Transverse colon (tissue), 4 donors: Measurements from ENCODE around the gene ARCN1. TPM values are rescaled to one million over a fixed set of nuclear protein-coding genes. Genes with fewer than 3 reads are reported as not detected.

Experiments used
- DNase-seq: peaks from one replicate; pipeline ENCODE4 v3.0.0-alpha.2; 2019
- H3K27ac ChIP-seq, 4 donors: fragments of 200-600 bp; sonication (generic); 2 replicates each; pipeline ENCODE4 v1.5.1; 2016 to 2018; ENCODE audit warnings: inconsistent platforms in 4 of 4
- H3K27me3 ChIP-seq: fragments of 200-600 bp; sonication (generic); 2 replicates; pipeline ENCODE4 v1.5.1; 2017; ENCODE audit warnings: inconsistent platforms
- H3K36me3 ChIP-seq, 4 donors: fragments of 200-600 bp; sonication (generic); 2 replicates each; pipeline ENCODE4 v1.5.1; 2017 to 2019; ENCODE audit warnings: inconsistent platforms in 4 of 4
- H3K4me1 ChIP-seq, 4 donors: fragments of 200-600 bp; sonication (generic); 2 replicates each; pipeline ENCODE4 v1.5.1; 2017 to 2020; ENCODE audit warnings: inconsistent platforms in 4 of 4
- H3K4me3 ChIP-seq, 4 donors: fragments of 200-600 bp; sonication (generic); 1 replicate in 1 of 4; 2 replicates in 3 of 4; pipeline versions ENCODE4 v1.5.1 to v1.6.1; 2017 to 2019; ENCODE audit warnings: inconsistent platforms in 4 of 4
- H3K9me3 ChIP-seq, 2 donors: fragments of 200-600 bp; sonication (generic); 2 replicates each; pipeline ENCODE4 v1.5.1; 2017 to 2019; ENCODE audit warnings: inconsistent platforms in 2 of 2
- CTCF ChIP-seq, 5 experiments: fragments of 200-600 bp in 3 of 5; fragments of 450-650 bp in 2 of 5; sonication (generic) in 3 of 5; IDR thresholded peaks; 1 replicate in 2 of 5; 2 replicates in 3 of 5; pipeline ENCODE4 v1.5.1; 2016 to 2017; ENCODE audit warnings: antibody characterized with exemption in 5 of 5, inconsistent platforms in 3 of 5, mild to moderate bottlenecking in 2 of 5, moderate library complexity in 1 of 5
- EP300 ChIP-seq: sonication (generic); formaldehyde crosslinking; IDR thresholded peaks from one replicate; pipeline ENCODE4 v1.6.1; 2017; ENCODE audit warnings: antibody characterized with exemption, low read depth
- POLR2A ChIP-seq: fragments of 450-650 bp; IDR thresholded peaks from one replicate; pipeline ENCODE4 v1.6.1; 2016; ENCODE audit warnings: antibody characterized with exemption, mild to moderate bottlenecking, moderate library complexity
- POLR2AphosphoS5 ChIP-seq, 3 donors: sonication (generic); formaldehyde crosslinking; IDR thresholded peaks; one replicate each; pipeline ENCODE4 v1.6.1; 2016; ENCODE audit warnings: antibody characterized with exemption in 3 of 3
- WGBS, 2 donors: methylation state at CpG; one replicate each; pipeline ENCODE4 v1.1.5; 2018; ENCODE audit warnings: low coverage in 1 of 2; 5-methylcytosine and 5-hydroxymethylcytosine counted together
- in situ Hi-C, 4 donors: fragments of 200-750 bp; cut with MboI; loops; one replicate each; pipeline versions ENCODE4 v1.15.0 to v1.15.1; 2017; ENCODE audit warnings: low sequenced_read_pairs in 3 of 4, low pct_ligation_motif_present in 1 of 4, low pct_unique_long_range_greater_than_20kb in 1 of 4
- intact Hi-C: fragments of 100-400 bp; cut with DNase I; formaldehyde crosslinking; loops from one replicate; pipeline ENCODE4 v1.15.1; 2023; ENCODE audit warnings: low total_unique reads
- total RNA-seq, 4 donors: library from RNA; depleted of rRNA; stranded (reverse); fragments of >200 nt; gene quantifications; one replicate each; pipeline ENCODE4 v1.1.0, GENCODE V29; 2016

Gene ARCN1
- total RNA-seq, result 10 to 100 TPM; 27.9 to 80.3 (median 61.0) TPM

- intact Hi-C loops (no loop called here), in situ Hi-C loops (no loop called here)
- H3K9me3 ChIP-seq, result no peaks in the 10 kb centered on the region
- no peaks in the 10 kb centered on the region for H3K36me3 ChIP-seq
- peak within 1 kb of the TSS; percentile 81 to 99 (median 96) for H3K4me3 ChIP-seq
- peaks cover 11 to 49% (median 36%) of the 10 kb centered on the region in 4 donors for H3K4me1 ChIP-seq
- H3K27me3 ChIP-seq, result no peaks in the 10 kb centered on the region
- H3K27ac ChIP-seq, result peak within 1 kb of the TSS; percentile 95 to 99 (median 99)
- DNase-seq, result peak; percentile 82
- TF ChIP-seq POLR2AphosphoS5 (IDR thresholded peaks at IDR 0.05), result peak; percentile 44 to 76 (median 69)
- no peak for TF ChIP-seq EP300
- TF ChIP-seq POLR2A, result peak; percentile 53
- peak in 1 of 5 experiments; percentile 6 for TF ChIP-seq CTCF (IDR thresholded peaks at IDR 0.05)
- 0 to 1% methylated on average over 7 to 38 of the region's 55 CpGs for WGBS, 2 donors
Observed at GRCh38 chr11:118572061-118572980, at the start of gene ARCN1. TSS of gene ARCN1 (plus strand) at chr11:118572409. CDS start at chr11:118572548, 139 bp downstream.

- no peaks in the 10 kb centered on the region for H3K27me3 ChIP-seq
- H3K36me3 ChIP-seq, result peaks cover 0 to 48% (median 24%) of the 10 kb centered on the region in 4 donors
- in situ Hi-C loops (no loop called here), intact Hi-C loops (no loop called here)
- 50 to 63% methylated on average over 2 to 6 of the region's 6 CpGs for WGBS, 2 donors
- DNase-seq, result no peak
- TF ChIP-seq POLR2A (no peak), POLR2AphosphoS5 (IDR thresholded peaks at IDR 0.05) (no peak), CTCF (IDR thresholded peaks at IDR 0.05) (peak in 2 of 5 experiments; percentile 8 to 9), EP300 (no peak)
- no peaks in the 10 kb centered on the region for H3K9me3 ChIP-seq
- peaks cover 0 to 8% (median 0%) of the 10 kb centered on the region in 4 donors for H3K4me1 ChIP-seq
- H3K27ac ChIP-seq, result no peak overlapping the region
- H3K4me3 ChIP-seq, result no peak overlapping the region
Observed at GRCh38 chr11:118522571-118523072, 49.6 kb upstream of the ARCN1 start.

GRCh38 chr11:118524356-118524755, 47.9 kb upstream of the ARCN1 start:
- H3K4me3 ChIP-seq, result no peak overlapping the region
- no peaks in the 10 kb centered on the region for H3K9me3 ChIP-seq
- H3K36me3 ChIP-seq, result peaks cover 0 to 44% (median 18%) of the 10 kb centered on the region in 4 donors
- TF ChIP-seq EP300 (no peak), CTCF (IDR thresholded peaks at IDR 0.05) (no peak), POLR2A (no peak), POLR2AphosphoS5 (IDR thresholded peaks at IDR 0.05) (no peak)
- intact Hi-C loops, result no loop called here
- no peaks in the 10 kb centered on the region for H3K27me3 ChIP-seq
- H3K27ac ChIP-seq, result no peak overlapping the region
- DNase-seq, result no peak
- in situ Hi-C loops, result no loop called here
- H3K4me1 ChIP-seq, result peaks cover 0 to 9% (median 1%) of the 10 kb centered on the region in 4 donors

- no peak overlapping the region for H3K4me3 ChIP-seq
- H3K27ac ChIP-seq, result no peak overlapping the region
- DNase-seq, result no peak
- H3K9me3 ChIP-seq, result no peaks in the 10 kb centered on the region
- H3K4me1 ChIP-seq, result peaks cover 5 to 14% (median 6%) of the 10 kb centered on the region in 4 donors
- 87% methylated on average over 6 of the region's 6 CpGs; no CpG with 5 or more reads in 1 of the 2 donors for WGBS, 2 donors
- intact Hi-C loops, result no loop called here
- in situ Hi-C loops, result no loop called here
- no peaks in the 10 kb centered on the region for H3K27me3 ChIP-seq
- H3K36me3 ChIP-seq, result peaks cover 0 to 38% (median 15%) of the 10 kb centered on the region in 4 donors
- TF ChIP-seq POLR2AphosphoS5 (IDR thresholded peaks at IDR 0.05) (no peak), POLR2A (no peak), EP300 (no peak), CTCF (IDR thresholded peaks at IDR 0.05) (no peak)
Observed at GRCh38 chr11:118524757-118525470, 47.3 kb upstream of the ARCN1 start.
